ENCODE results near the gene OR4F6.

GRCh38 chr15:101772921-101773320, 30.4 kb upstream of the OR4F6 start:
- TF ChIP-seq POLR2A (IDR thresholded peaks at IDR 0.05) (no peak), CTCF (IDR thresholded peaks at IDR 0.05) (no peak), POLR2AphosphoS5 (IDR thresholded peaks at IDR 0.05) (no peak), EP300 (IDR thresholded peaks at IDR 0.05) (no peak)

Measured in suprapubic skin (tissue), 4 donors.